SK-N-MC (cell line): ENCODE data around the gene RPH3AL.

Experiments used
- EZH2 ChIP-seq: fragments of 200-600 bp; sonication (generic); IDR thresholded peaks from one replicate; pipeline ENCODE4 v1.6.1; 2017; ENCODE audit warnings: antibody characterized with exemption
- FOXP2 ChIP-seq: optimal IDR thresholded peaks from 2 replicates; pipeline ENCODE3; 2011; ENCODE audit warnings: mild to moderate bottlenecking, moderate library complexity; ENCODE audit not compliant: insufficient read depth; ENCODE audit errors: extremely low read length, control extremely low read depth
- POLR2AphosphoS5 ChIP-seq: IDR thresholded peaks from 2 replicates; pipeline ENCODE4 v1.6.1; 2012; ENCODE audit warnings: mild to moderate bottlenecking, low read depth, low read length, borderline replicate concordance

DNA sequence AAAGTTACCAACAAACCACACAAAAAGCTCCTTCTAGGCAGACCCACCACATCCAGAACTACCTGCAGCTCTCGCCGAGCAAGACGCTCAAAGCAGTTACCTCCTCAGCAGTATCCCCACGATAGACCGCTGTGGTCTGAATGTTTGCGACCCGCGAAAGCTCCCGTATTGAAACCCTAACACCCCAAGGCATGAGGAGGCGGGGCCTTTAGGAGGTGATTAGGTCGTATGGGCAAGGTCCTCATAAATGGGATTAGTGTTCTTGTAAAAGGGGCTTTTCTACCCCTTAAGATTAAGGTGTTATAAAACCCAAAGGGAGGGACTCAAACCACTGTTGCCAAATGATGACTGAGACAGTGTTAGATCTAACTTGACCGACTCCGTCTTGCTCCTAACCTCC, 19.0 kb upstream of the RPH3AL start:
- TF ChIP-seq FOXP2 = no peak
- no peak for TF ChIP-seq POLR2AphosphoS5
- no peak for TF ChIP-seq EZH2
